Brain microvascular endothelial cell (primary cell): ENCODE results near the gene DEF6.

ENCODE experiments used
- DNase-seq: peaks from one replicate; pipeline ENCODE4 v3.0.0-alpha.2; 2020
- H3K27ac ChIP-seq: fragments of 250-450 bp; sonication (Bioruptor Pico); 2 replicates; pipeline ENCODE4 v1.5.1; 2020; ENCODE audit warnings: mild to moderate bottlenecking, moderate library complexity
- H3K27me3 ChIP-seq: fragments of 250-450 bp; sonication (Bioruptor Pico); replicated peaks from 2 replicates; pipeline ENCODE4 v1.5.1; 2020; ENCODE audit warnings: mild to moderate bottlenecking
- H3K36me3 ChIP-seq: fragments of 250-450 bp; sonication (Bioruptor Pico); replicated peaks from 2 replicates; pipeline ENCODE4 v1.5.1; 2020; ENCODE audit warnings: mild to moderate bottlenecking
- H3K4me3 ChIP-seq: 2 replicates; pipeline ENCODE4 v1.5.1; 2011; ENCODE audit warnings: low read depth, mild to moderate bottlenecking, control low read depth, low read length, moderate library complexity
- CTCF ChIP-seq: IDR thresholded peaks from 2 replicates; pipeline ENCODE4 v1.5.1; 2011; ENCODE audit warnings: low read depth, mild to moderate bottlenecking, moderate library complexity, low read length, control low read depth, inconsistent platforms; ENCODE audit errors: missing control alignments
- in situ Hi-C: cut with HindIII; loops from 2 replicates; pipeline ENCODE4 v1.10.0; 2017; ENCODE audit warnings: low sequenced_read_pairs, low pct_ligation_motif_present

The DEF6 gene

DNA sequence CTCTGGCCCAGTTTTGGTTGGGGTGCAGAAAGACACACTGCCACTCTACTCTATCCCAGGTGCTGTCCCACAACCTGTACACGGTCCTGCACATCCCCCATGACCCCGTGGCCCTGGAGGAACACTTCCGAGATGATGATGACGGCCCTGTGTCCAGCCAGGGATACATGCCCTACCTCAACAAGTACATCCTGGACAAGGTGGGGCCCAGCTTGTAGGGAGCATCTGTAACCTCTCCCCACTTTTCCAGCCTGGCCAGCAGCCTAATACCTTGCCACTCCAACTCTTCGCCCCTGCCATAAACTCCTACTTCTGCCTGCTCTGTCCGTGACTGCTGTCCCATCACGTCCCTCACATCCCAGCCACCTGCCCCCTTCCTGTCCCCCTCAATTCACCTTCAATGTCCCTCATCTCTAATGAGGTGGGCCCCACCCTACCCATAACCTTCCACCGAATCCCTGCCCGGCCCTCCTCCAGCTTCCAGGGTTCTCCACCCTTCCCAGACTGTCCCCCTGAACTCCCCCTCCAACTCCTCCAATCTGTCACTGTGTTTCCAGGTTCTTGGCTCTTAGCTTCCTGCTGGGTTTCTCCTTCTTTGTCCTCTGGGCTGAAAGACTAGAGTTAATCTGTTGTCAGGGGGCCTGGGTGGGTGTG, 12.1 kb downstream of the DEF6 start:
- no peak overlapping the region for H3K27ac ChIP-seq

GRCh38 chr6:35310265-35310831, 12.7 kb downstream of the DEF6 start:
- Histone ChIP-seq H3K4me3 (no peak overlapping the region), H3K27ac (no peak overlapping the region), H3K27me3 (no peaks in the 10 kb centered on the region), H3K36me3 (no peaks in the 10 kb centered on the region)
- no peak for DNase-seq
- in situ Hi-C loops: no loop called here
- no peak for TF ChIP-seq CTCF

More for the DNA sequence above, 12.1 kb downstream of the DEF6 start:
- no peaks in the 10 kb centered on the region for H3K36me3 ChIP-seq
- H3K27me3 ChIP-seq: no peaks in the 10 kb centered on the region
- TF ChIP-seq CTCF: no peak
- in situ Hi-C loops: no loop called here
- no peak for DNase-seq
- H3K4me3 ChIP-seq: no peak overlapping the region

- DNase-seq: no peak
- Histone ChIP-seq H3K36me3 (no peaks in the 10 kb centered on the region), H3K27ac (no peak overlapping the region), H3K4me3 (no peak overlapping the region), H3K27me3 (no peaks in the 10 kb centered on the region)
- in situ Hi-C loops: no loop called here
- no peak for TF ChIP-seq CTCF
Observed at GRCh38 chr6:35311390-35312075, 13.9 kb downstream of the DEF6 start.

GRCh38 chr6:35312076-35312800, 14.6 kb downstream of the DEF6 start:
- no peak overlapping the region for H3K4me3 ChIP-seq
- no peaks in the 10 kb centered on the region for H3K27me3 ChIP-seq
- no peak for DNase-seq
- in situ Hi-C loops: no loop called here
- H3K27ac ChIP-seq: no peak overlapping the region
- TF ChIP-seq CTCF: no peak
- H3K36me3 ChIP-seq: no peaks in the 10 kb centered on the region

- H3K27ac ChIP-seq: no peak overlapping the region
- DNase-seq: no peak
- H3K36me3 ChIP-seq: no peaks in the 10 kb centered on the region
- no peak overlapping the region for H3K4me3 ChIP-seq
- TF ChIP-seq CTCF: no peak
- in situ Hi-C loops: no loop called here
- no peaks in the 10 kb centered on the region for H3K27me3 ChIP-seq
Observed at GRCh38 chr6:35312807-35313206, 15.2 kb downstream of the DEF6 start.
